ENCODE data around the gene UBL7. TPM values are rescaled to one million over a fixed set of nuclear protein-coding genes. Genes with fewer than 3 reads are reported as not detected.
A peak's percentile ranks its signal among the peaks of the same experiment; 100 is the strongest.

The UBL7 gene
- total and polyA plus RNA-seq, 2 experiments from 2014 or later, result 70.4 to 78.6 TPM

- no peak for DNase-seq
- H3K4me2 ChIP-seq (ENCODE audit: unreplicated experiment), result peak overlapping the region; percentile 30
- H3K79me2 ChIP-seq (ENCODE audit: insufficient read depth), result no peaks in the 10 kb centered on the region
- no peaks in the 10 kb centered on the region for H3K9me3 ChIP-seq (ENCODE audit: low read depth)
- no peak overlapping the region for H3K4me3 ChIP-seq
- H4K20me1 ChIP-seq (ENCODE audit: insufficient read depth), result no peaks in the 10 kb centered on the region
- no peaks in the 10 kb centered on the region for H3F3A ChIP-seq (ENCODE audit: insufficient read depth)
- H3K4me1 ChIP-seq (ENCODE audit: insufficient read depth), result peaks cover 14% of the 10 kb centered on the region
- TF ChIP-seq EZH2phosphoT487 (IDR thresholded peaks at IDR 0.05; ENCODE audit: insufficient read depth, low read depth), result no peak
- no peak overlapping the region for H2AFZ ChIP-seq
- peak overlapping the region; percentile 14; the same call in 1 of the 2 replicates for H3K27ac ChIP-seq
- in situ Hi-C loops (cut with MboI), result no loop called here
- H3K9ac ChIP-seq, result peak overlapping the region; percentile 6; the same call in 1 of the 2 replicates
- no peaks in the 10 kb centered on the region for H3K27me3 ChIP-seq (replicated peaks; ENCODE audit: insufficient read depth)
- H3K9me2 ChIP-seq (ENCODE audit: insufficient read depth), result no peaks in the 10 kb centered on the region
- no peaks in the 10 kb centered on the region for H3K36me3 ChIP-seq (ENCODE audit: low read depth)
- 62 to 74% methylated on average over 3 of the region's 3 CpGs for WGBS, 2 experiments (ENCODE audit: low coverage in 1 of 2, low lambda C conversion rate in 2 of 2, missing lambda C conversion rate in 2 of 2)
Measured at GRCh38 chr15:74442604-74443003, 18.4 kb downstream of the UBL7 start.

GRCh38 chr15:74442063-74442462 is 18.9 kb downstream of the UBL7 start:
- in situ Hi-C loops (cut with MboI), result no loop called here
- no peaks in the 10 kb centered on the region for H3K79me2 ChIP-seq (ENCODE audit: insufficient read depth)
- 70 to 84% methylated on average over 3 of the region's 3 CpGs for WGBS, 2 experiments (ENCODE audit: low coverage in 1 of 2, low lambda C conversion rate in 2 of 2, missing lambda C conversion rate in 2 of 2)

GRCh38 chr15:74441248-74441941 is 19.6 kb downstream of the UBL7 start:
- TF ChIP-seq EZH2 (IDR thresholded peaks at IDR 0.05; ENCODE audit: insufficient read depth, poor library complexity, severe bottlenecking), result no peak
- TF ChIP-seq EZH2phosphoT487 (IDR thresholded peaks at IDR 0.05; ENCODE audit: insufficient read depth, low read depth), result no peak
- Histone ChIP-seq H3K27me3 (replicated peaks; ENCODE audit: insufficient read depth) (no peaks in the 10 kb centered on the region), H3K79me2 (ENCODE audit: insufficient read depth) (no peaks in the 10 kb centered on the region), H3K36me3 (ENCODE audit: low read depth) (no peaks in the 10 kb centered on the region), H3K9ac (no peak overlapping the region), H3K9me3 (ENCODE audit: low read depth) (no peaks in the 10 kb centered on the region), H3K4me3 (no peak overlapping the region), H3F3A (ENCODE audit: insufficient read depth) (no peaks in the 10 kb centered on the region), H2AFZ (no peak overlapping the region), H3K27ac (no peak overlapping the region), H3K4me1 (ENCODE audit: insufficient read depth) (peaks cover 14% of the 10 kb centered on the region), H3K9me2 (ENCODE audit: insufficient read depth) (no peaks in the 10 kb centered on the region), H4K20me1 (ENCODE audit: insufficient read depth) (no peaks in the 10 kb centered on the region), H3K4me2 (ENCODE audit: unreplicated experiment) (no peak overlapping the region)
- WGBS, 2 experiments (ENCODE audit: low coverage in 1 of 2, low lambda C conversion rate in 2 of 2, missing lambda C conversion rate in 2 of 2), result 67 to 69% methylated on average over 6 of the region's 6 CpGs
- no peak for DNase-seq
- in situ Hi-C loops (cut with MboI), result no loop called here

More at GRCh38 chr15:74442063-74442462, 18.9 kb downstream of the UBL7 start:
- Histone ChIP-seq H3K27ac (no peak overlapping the region), H3K4me2 (ENCODE audit: unreplicated experiment) (peak overlapping the region; percentile 30), H4K20me1 (ENCODE audit: insufficient read depth) (no peaks in the 10 kb centered on the region), H3K9me3 (ENCODE audit: low read depth) (no peaks in the 10 kb centered on the region), H2AFZ (no peak overlapping the region), H3F3A (ENCODE audit: insufficient read depth) (no peaks in the 10 kb centered on the region), H3K9ac (no peak overlapping the region), H3K27me3 (replicated peaks; ENCODE audit: insufficient read depth) (no peaks in the 10 kb centered on the region), H3K36me3 (ENCODE audit: low read depth) (no peaks in the 10 kb centered on the region), H3K4me1 (ENCODE audit: insufficient read depth) (peaks cover 14% of the 10 kb centered on the region), H3K9me2 (ENCODE audit: insufficient read depth) (no peaks in the 10 kb centered on the region), H3K4me3 (no peak overlapping the region)
- TF ChIP-seq EZH2 (IDR thresholded peaks at IDR 0.05; ENCODE audit: insufficient read depth, poor library complexity, severe bottlenecking), result no peak
- TF ChIP-seq EZH2phosphoT487 (IDR thresholded peaks at IDR 0.05; ENCODE audit: insufficient read depth, low read depth), result no peak
- DNase-seq, result no peak

GRCh38 chr15:74438721-74439316 is 22.1 kb downstream of the UBL7 start:
- no peaks in the 10 kb centered on the region for H3K9me3 ChIP-seq (ENCODE audit: low read depth)
- no peaks in the 10 kb centered on the region for H3K27me3 ChIP-seq (replicated peaks; ENCODE audit: insufficient read depth)
- WGBS, 2 experiments (ENCODE audit: low coverage in 1 of 2, low lambda C conversion rate in 2 of 2, missing lambda C conversion rate in 2 of 2), result 0% methylated on average over 2 of the region's 2 CpGs
- no peak overlapping the region for H3K27ac ChIP-seq
- 0 out of 2 replicates have a peak overlapping the region, but pooled peaks have one; percentile 27 for H2AFZ ChIP-seq
- no peaks in the 10 kb centered on the region for H3F3A ChIP-seq (ENCODE audit: insufficient read depth)
- peaks cover 22% of the 10 kb centered on the region for H3K4me1 ChIP-seq (ENCODE audit: insufficient read depth)
- H3K36me3 ChIP-seq (ENCODE audit: low read depth), result no peaks in the 10 kb centered on the region
- no peaks in the 10 kb centered on the region for H4K20me1 ChIP-seq (ENCODE audit: insufficient read depth)
- no peak overlapping the region for H3K4me2 ChIP-seq (ENCODE audit: unreplicated experiment)
- TF ChIP-seq EZH2 (IDR thresholded peaks at IDR 0.05; ENCODE audit: insufficient read depth, poor library complexity, severe bottlenecking) (no peak), EZH2phosphoT487 (IDR thresholded peaks at IDR 0.05; ENCODE audit: insufficient read depth, low read depth) (no peak)
- no peak overlapping the region for H3K4me3 ChIP-seq
- H3K79me2 ChIP-seq (ENCODE audit: insufficient read depth), result peaks cover 10% of the 10 kb centered on the region
- in situ Hi-C loops (cut with MboI), result loop anchor here (5.0 kb wide), 1 partner anchor 57 kb away; no protein-coding TSS in a partner anchor
- no peaks in the 10 kb centered on the region for H3K9me2 ChIP-seq (ENCODE audit: insufficient read depth)
- peak; percentile 89 for DNase-seq
- H3K9ac ChIP-seq, result no peak overlapping the region

Data from GM23248 (cell line).